ENCODE measurements around the gene ARFGEF3.

DNA sequence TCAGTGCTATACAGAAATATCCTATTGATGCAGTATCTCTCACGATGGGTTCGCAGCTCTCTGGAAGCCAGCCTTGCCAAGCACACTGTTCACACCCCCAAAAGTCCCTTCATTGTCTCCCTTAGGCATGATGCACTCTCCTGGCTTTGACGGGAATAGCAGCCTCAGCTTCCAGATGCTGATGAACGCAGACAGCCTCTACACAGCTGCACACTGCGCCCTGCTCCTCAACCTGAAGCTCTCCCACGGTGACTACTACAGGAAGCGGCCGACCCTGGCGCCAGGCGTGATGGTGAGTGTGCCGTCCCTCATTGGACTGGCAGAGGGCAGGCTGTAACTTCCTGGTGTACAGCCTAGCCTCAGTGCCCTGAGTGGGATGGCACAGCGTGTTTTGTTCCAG, 116.6 kb downstream of the ARFGEF3 start:
- TF ChIP-seq, protein P1, sequence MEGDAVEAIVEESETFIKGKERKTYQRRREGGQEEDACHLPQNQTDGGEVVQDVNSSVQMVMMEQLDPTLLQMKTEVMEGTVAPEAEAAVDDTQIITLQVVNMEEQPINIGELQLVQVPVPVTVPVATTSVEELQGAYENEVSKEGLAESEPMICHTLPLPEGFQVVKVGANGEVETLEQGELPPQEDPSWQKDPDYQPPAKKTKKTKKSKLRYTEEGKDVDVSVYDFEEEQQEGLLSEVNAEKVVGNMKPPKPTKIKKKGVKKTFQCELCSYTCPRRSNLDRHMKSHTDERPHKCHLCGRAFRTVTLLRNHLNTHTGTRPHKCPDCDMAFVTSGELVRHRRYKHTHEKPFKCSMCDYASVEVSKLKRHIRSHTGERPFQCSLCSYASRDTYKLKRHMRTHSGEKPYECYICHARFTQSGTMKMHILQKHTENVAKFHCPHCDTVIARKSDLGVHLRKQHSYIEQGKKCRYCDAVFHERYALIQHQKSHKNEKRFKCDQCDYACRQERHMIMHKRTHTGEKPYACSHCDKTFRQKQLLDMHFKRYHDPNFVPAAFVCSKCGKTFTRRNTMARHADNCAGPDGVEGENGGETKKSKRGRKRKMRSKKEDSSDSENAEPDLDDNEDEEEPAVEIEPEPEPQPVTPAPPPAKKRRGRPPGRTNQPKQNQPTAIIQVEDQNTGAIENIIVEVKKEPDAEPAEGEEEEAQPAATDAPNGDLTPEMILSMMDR (IDR thresholded peaks at IDR 0.05) = peak in 10 of 12 donors; percentile 13 to 53 (median 40)
- TF ChIP-seq POLR2A (IDR thresholded peaks at IDR 0.05) = no peak

Measured in heart left ventricle (tissue), 13 donors.